ENCODE data around the gene RERE.

DNA sequence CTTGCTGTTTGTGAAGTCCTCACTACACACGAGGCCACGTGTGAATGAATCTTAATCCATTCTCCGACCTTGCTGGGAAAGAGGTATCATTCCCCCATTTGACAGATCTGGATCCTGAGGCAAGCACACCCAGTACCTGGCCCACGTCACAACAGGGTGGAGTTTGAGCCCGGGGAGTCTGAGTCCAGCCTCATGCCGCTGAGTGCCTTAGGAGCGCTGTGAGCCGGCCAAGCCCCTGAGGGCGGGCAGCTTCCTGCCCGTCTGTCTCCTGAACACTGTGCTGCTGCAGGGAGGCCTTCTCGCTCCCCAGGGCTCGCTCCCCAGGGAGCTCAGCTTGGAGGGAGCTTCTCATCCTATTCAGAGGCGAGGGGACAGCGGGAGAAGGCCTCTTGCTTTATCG, 469.8 kb downstream of the RERE start:
- TF ChIP-seq, protein P1, sequence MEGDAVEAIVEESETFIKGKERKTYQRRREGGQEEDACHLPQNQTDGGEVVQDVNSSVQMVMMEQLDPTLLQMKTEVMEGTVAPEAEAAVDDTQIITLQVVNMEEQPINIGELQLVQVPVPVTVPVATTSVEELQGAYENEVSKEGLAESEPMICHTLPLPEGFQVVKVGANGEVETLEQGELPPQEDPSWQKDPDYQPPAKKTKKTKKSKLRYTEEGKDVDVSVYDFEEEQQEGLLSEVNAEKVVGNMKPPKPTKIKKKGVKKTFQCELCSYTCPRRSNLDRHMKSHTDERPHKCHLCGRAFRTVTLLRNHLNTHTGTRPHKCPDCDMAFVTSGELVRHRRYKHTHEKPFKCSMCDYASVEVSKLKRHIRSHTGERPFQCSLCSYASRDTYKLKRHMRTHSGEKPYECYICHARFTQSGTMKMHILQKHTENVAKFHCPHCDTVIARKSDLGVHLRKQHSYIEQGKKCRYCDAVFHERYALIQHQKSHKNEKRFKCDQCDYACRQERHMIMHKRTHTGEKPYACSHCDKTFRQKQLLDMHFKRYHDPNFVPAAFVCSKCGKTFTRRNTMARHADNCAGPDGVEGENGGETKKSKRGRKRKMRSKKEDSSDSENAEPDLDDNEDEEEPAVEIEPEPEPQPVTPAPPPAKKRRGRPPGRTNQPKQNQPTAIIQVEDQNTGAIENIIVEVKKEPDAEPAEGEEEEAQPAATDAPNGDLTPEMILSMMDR (conservative IDR thresholded peaks at IDR 0.05): no peak
- TF ChIP-seq ZFX (IDR thresholded peaks at IDR 0.05): no peak

All from C4-2B (cell line).